Type B pancreatic cell (in vitro differentiated cells): ENCODE measurements around the gene LCMT1. TPM values are rescaled to one million over a fixed set of nuclear protein-coding genes. Genes with fewer than 3 reads are reported as not detected.

Source experiments
- DNase-seq: peaks from one replicate; pipeline ENCODE4 v3.0.0; 2021; ENCODE audit warnings: mixed read lengths; ENCODE audit not compliant: unreplicated experiment; ENCODE audit errors: extremely low spot score
- H3K27ac Mint-ChIP-seq: 2 replicates; pipeline ENCODE4 v1.8.0; 2021; ENCODE audit warnings: mild to moderate bottlenecking, mixed read lengths
- H3K27me3 Mint-ChIP-seq: 2 replicates; pipeline ENCODE4 v1.8.0; 2021; ENCODE audit warnings: mixed read lengths
- H3K36me3 Mint-ChIP-seq: 2 replicates; pipeline ENCODE4 v1.8.0; 2021; ENCODE audit warnings: mixed read lengths
- H3K4me1 Mint-ChIP-seq: one replicate; pipeline ENCODE4 v1.8.0; 2021; ENCODE audit warnings: mixed read lengths; ENCODE audit not compliant: unreplicated experiment
- H3K4me3 Mint-ChIP-seq: 2 replicates; pipeline ENCODE4 v1.8.0; 2021; ENCODE audit warnings: mild to moderate bottlenecking, mixed read lengths
- H3K9me3 Mint-ChIP-seq: 2 replicates; pipeline ENCODE4 v1.8.0; 2021; ENCODE audit warnings: mixed read lengths
- total RNA-seq: library from RNA; stranded (reverse); gene quantifications from 2 replicates; pipeline ENCODE4 v1.2.1, GENCODE V29; 2021; ENCODE audit warnings: low replicate concordance
- TF ChIP-seq, protein P1 (sequence below): fragments of 200-600 bp; sonication (generic); conservative IDR thresholded peaks from 2 replicates; pipeline ENCODE4 v1.5.0; 2021; ENCODE audit warnings: antibody characterized with exemption, mild to moderate bottlenecking

LCMT1 gene
- total RNA-seq, 1 donor from 2014 or later = 65.7 TPM

DNA sequence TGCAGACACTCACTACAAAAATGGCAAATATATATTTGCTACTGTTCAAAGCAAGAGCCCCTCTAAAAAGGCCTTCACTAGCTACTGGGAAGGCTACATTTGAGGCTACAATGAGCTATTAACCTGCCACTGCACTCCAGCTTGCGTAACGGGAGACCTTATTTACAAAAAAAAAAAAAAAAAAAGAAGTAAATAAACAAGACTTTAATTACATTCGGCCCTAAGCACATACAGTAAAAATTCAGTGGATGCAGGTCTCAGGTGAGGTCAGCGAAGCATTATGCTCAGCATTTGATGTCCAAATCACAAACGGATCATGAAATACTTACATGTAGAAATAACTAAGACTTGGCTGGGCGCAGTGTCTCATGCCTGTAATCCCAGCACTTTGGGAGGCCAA is 26.7 kb upstream of the LCMT1 start:
- DNase-seq = no peak
- Mint-ChIP-seq H3K27me3 (no peaks in the 10 kb centered on the region), H3K9me3 (no peaks in the 10 kb centered on the region), H3K4me3 (no peak overlapping the region), H3K36me3 (no peaks in the 10 kb centered on the region), H3K4me1 (peaks cover 12% of the 10 kb centered on the region), H3K27ac (no peak overlapping the region)
- TF ChIP-seq, protein P1, sequence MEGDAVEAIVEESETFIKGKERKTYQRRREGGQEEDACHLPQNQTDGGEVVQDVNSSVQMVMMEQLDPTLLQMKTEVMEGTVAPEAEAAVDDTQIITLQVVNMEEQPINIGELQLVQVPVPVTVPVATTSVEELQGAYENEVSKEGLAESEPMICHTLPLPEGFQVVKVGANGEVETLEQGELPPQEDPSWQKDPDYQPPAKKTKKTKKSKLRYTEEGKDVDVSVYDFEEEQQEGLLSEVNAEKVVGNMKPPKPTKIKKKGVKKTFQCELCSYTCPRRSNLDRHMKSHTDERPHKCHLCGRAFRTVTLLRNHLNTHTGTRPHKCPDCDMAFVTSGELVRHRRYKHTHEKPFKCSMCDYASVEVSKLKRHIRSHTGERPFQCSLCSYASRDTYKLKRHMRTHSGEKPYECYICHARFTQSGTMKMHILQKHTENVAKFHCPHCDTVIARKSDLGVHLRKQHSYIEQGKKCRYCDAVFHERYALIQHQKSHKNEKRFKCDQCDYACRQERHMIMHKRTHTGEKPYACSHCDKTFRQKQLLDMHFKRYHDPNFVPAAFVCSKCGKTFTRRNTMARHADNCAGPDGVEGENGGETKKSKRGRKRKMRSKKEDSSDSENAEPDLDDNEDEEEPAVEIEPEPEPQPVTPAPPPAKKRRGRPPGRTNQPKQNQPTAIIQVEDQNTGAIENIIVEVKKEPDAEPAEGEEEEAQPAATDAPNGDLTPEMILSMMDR = no peak

DNA sequence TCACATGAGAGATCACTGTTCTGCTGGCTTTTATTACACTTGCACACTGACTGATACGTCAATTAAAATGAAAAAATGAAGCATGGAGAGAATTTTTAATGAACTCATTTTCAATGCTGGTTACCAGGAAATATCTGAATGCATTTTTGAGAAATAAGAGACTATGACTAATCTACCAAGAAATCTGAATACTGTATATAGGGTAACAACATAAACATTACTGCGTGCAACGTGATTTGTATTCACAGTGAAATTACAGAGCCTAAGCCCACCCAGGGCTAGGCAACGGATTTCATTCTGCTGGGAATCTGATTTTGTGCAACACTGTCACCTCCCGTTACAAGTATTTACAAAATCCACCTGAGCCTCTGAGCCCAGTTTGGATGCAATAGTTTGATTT is 23.8 kb upstream of the LCMT1 start:
- no peak for DNase-seq
- Mint-ChIP-seq H3K27me3 (peaks cover 4% of the 10 kb centered on the region), H3K27ac (no peak overlapping the region), H3K36me3 (no peaks in the 10 kb centered on the region), H3K4me1 (peaks cover 14% of the 10 kb centered on the region), H3K9me3 (no peaks in the 10 kb centered on the region), H3K4me3 (no peak overlapping the region)
- TF ChIP-seq, protein P1 = no peak

GRCh38 chr16:25089351-25089750 is 22.2 kb upstream of the LCMT1 start:
- no peak for DNase-seq
- peak overlapping the region; percentile 20 for H3K4me3 Mint-ChIP-seq
- TF ChIP-seq, protein P1 = no peak
- peak overlapping the region; percentile 82 for H3K27ac Mint-ChIP-seq
- no peaks in the 10 kb centered on the region for H3K36me3 Mint-ChIP-seq
- H3K4me1 Mint-ChIP-seq = peaks cover 14% of the 10 kb centered on the region
- H3K9me3 Mint-ChIP-seq = no peaks in the 10 kb centered on the region
- peaks cover 14% of the 10 kb centered on the region for H3K27me3 Mint-ChIP-seq

GRCh38 chr16:25092441-25092840 is 19.1 kb upstream of the LCMT1 start:
- peaks cover 13% of the 10 kb centered on the region for H3K4me1 Mint-ChIP-seq
- TF ChIP-seq, protein P1 = no peak
- H3K36me3 Mint-ChIP-seq = no peaks in the 10 kb centered on the region
- H3K27ac Mint-ChIP-seq = no peak overlapping the region
- DNase-seq = no peak
- no peaks in the 10 kb centered on the region for H3K9me3 Mint-ChIP-seq
- no peak overlapping the region for H3K4me3 Mint-ChIP-seq
- peaks cover 31% of the 10 kb centered on the region for H3K27me3 Mint-ChIP-seq

DNA sequence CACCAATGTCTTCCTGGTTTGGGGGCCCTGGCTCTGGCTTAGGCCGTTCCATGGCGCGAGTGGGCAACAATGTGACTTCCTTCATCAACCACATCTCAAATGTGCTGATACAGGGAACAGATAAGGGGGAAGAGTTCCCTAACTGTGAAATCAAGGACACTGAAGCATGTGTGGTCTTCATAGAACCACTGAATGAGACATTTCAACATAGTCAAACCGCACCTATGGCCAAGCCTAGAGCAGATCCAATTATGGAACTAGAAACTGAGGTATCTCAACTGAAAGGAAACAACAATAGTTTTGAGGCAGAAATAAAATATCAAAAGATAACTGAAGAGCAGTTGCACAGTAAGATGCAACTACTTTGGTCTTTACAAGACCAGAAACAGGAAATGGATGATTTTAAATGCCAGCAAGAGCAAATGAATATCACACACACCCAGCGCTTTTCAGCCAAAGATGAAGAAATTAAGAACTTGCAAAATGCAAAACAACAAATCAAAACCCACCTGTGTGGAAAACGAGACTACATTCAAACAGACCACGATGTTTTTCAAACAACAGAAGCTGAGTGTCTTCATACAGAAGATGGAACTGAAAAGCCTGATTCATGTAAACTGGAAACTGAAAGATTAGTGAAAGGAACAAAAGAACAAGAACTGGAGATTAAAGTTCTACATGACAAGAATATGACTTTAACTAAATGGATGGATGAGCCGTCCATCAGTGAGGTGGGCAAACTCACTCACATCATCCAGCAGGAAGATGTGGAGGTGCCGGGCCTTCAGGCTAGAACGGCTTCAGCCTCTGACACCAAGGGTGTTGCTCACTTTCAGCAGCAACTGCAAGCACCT is 18.1 kb upstream of the LCMT1 start:
- TF ChIP-seq, protein P1 = no peak
- peaks cover 31% of the 10 kb centered on the region for H3K27me3 Mint-ChIP-seq
- no peak overlapping the region for H3K4me3 Mint-ChIP-seq
- H3K4me1 Mint-ChIP-seq = peaks cover 6% of the 10 kb centered on the region
- H3K27ac Mint-ChIP-seq = no peak overlapping the region
- no peaks in the 10 kb centered on the region for H3K36me3 Mint-ChIP-seq
- DNase-seq = no peak
- no peaks in the 10 kb centered on the region for H3K9me3 Mint-ChIP-seq
